ENCODE data around the gene LTC4S.
"Not testable (repeated sequence)": the region's sequence is repeated elsewhere in the genome, so short reads cannot be mapped to it uniquely, and the experiment has no call there.

Gene LTC4S, protein sequence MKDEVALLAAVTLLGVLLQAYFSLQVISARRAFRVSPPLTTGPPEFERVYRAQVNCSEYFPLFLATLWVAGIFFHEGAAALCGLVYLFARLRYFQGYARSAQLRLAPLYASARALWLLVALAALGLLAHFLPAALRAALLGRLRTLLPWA

GRCh38 chr5:179793468-179794139 is at the start of gene LTC4S:
LTC4S (plus strand) TSS chr5:179793986; CDS start chr5:179794081, 95 bp downstream.
- DNase-seq = peak; percentile 29

DNA sequence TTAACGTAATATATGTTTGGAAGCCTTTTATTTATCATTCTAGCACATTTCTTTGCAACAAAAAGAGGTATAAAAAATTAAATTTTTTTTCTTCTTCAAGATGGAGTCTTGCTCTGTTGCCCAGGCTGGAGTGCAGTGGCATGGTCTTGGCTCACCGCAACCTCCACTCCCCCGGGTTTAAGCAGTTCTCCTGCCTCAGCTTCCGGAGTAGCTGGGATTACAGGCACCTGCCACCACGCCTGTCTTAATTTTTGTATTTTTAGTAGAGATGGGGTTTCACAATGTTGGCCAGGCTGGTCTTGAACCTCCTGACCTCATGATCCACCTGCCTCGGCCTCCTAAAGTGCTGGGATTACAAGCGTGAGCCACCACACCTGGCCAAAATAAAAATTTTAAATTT is 49.7 kb upstream of the LTC4S start:
- not testable (repeated sequence) for DNase-seq

DNA sequence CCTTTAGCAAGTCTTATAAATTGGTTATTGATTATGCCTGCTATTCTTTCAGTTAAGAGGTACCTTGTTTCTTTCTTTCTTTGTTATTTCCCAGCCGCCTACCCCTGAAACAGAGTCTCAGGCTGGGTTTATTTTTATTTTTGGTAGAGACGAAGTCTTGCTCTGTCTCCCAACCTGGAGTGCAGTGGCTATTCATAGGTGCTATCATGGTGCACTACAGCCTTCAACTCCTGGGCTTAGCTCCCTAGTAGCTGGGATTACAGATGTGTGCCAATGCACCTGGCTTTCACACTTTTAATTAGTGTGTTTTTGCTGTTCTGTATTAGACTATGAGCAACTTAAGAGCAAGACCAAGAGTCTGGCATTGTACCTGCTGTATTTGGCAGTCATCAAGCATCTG is 46.9 kb upstream of the LTC4S start:
- DNase-seq = no peak

- no peak for DNase-seq
Observed at GRCh38 chr5:179747811-179748210, 46.0 kb upstream of the LTC4S start.

DNA sequence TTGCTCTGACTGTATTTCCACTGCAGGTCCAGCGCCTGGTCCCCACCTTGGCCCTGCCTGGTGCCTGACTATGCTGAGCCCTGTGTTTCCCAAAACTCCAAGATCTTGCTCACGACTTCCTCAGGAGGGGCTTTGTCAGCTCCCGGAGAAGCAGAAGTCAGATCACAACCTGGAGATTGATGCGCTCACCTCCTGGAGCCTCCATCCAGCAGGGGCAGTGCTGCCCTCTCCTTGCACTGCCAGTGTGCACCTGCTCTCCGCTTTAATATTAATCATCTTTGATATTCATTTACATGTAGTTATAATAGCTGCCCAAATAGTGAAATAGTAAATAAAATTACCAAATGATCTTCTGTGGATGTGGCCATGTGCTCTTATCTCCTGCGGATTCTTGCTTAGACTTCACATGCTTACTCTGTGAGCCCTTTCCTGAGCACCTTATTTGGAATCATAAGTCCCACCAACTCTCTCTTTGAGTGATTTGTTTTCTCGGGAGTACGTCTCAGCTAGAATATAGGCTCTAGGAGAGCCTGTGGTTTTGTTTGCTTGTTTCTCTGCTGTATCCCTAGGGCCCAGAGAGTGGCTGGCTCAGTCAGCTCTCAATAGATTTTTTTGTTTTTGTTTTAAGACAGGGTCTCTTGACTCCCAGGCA is 43.8 kb upstream of the LTC4S start:
- no peak for DNase-seq

- DNase-seq = no peak
Observed at GRCh38 chr5:179753971-179754370, 39.8 kb upstream of the LTC4S start.

DNA sequence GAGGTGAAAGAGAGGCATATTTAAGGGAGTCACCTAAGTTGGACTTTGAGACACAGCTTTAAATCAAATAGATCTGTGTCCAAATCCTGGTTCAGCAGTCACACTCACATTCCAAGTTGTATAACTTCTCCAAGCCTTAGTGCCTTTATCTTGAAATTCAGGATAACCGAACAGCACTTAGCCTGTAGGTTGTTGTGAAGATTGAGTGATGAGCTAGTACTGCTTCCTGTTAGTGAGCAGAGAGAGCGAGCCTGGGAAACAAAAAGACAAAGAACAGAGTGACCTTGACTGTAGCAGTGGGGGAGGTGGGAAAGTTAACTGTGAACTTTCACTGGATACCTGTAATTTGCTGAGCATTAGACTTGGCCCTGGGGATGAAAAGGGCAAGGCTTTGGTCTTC is 38.8 kb upstream of the LTC4S start:
- no peak for DNase-seq

GRCh38 chr5:179758955-179759354 is 34.8 kb upstream of the LTC4S start:
- no peak for DNase-seq

DNA sequence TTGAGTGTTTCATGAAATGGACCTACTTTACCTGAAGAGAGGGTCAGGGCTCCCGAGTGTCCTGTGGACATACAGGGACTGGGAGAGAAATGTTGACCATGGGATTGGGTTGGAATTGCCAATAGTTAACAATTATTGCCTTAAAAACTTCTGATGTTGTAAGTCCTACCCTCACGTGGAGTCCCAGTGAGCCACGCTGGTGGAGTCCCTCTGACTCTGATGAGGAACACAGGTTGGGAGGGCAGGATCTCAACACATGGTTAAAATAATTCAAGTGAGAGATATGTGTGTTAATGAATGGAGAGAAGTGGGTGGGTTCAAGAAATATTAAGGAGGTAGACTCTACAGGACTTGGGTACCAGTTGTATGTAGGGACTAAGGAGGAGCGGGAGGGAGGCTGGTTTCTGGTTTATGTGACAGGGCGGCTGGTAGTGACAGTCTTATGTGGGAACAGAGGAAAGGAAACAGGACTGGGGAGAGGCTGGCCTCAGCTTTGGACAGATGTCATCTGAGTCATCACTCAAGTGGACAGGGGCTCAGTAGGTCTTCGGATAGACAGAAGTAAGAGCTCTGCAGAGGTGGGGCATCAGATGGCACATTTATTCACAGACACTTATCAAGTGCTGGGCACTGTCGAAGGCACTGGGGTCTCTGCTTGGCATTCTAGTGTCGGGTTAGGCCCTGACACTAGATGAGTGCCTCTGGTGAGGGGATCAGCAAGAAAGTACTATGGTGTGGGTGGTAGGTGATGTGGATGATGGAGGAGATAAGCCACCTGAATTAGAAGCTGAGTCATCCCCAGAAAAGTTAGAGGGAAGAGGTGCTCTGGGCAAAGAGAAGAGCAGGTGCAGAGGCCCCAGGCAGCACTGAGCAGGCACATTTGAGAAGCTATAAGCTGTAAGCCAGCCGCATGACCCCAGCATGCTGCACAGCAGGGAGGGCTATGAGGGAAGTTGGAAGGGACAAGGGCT is 33.9 kb upstream of the LTC4S start:
- DNase-seq = no peak

DNA sequence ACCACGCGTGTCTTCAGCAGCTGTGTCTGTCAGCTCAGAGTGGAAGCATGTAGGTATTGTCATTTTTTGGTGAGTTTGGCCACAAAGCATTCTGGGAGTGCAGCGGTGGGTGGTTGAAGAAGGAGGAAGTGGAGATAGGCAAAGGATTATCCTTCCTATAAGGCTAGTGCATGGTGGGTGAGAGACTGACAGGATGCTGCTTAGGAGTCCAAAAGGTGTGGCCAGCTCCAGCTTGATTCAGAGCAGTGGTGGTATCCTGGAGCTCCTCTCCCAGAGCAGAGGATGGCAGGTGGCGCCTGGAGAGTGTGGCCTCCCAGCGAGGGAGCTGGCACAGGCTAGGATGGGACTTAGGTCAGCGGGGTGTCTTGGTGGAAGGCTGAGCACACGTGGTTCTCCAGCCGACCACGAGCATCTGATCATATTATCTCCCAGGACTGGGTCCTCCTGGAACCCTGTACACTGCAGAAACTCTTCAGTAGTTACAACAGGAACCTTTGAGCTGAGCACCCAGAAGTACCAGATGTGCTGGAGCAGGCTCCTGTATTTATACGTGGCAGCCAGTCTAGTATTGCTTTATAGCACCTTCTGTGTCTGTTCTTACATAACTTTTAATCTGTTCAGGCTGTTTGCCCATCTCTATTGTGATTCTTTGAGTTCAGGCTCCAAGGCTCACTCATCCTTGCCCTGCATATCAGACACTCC is 31.6 kb upstream of the LTC4S start:
- DNase-seq = no peak

GRCh38 chr5:179762781-179763176 is 31.0 kb upstream of the LTC4S start:
- DNase-seq = no peak

DNA sequence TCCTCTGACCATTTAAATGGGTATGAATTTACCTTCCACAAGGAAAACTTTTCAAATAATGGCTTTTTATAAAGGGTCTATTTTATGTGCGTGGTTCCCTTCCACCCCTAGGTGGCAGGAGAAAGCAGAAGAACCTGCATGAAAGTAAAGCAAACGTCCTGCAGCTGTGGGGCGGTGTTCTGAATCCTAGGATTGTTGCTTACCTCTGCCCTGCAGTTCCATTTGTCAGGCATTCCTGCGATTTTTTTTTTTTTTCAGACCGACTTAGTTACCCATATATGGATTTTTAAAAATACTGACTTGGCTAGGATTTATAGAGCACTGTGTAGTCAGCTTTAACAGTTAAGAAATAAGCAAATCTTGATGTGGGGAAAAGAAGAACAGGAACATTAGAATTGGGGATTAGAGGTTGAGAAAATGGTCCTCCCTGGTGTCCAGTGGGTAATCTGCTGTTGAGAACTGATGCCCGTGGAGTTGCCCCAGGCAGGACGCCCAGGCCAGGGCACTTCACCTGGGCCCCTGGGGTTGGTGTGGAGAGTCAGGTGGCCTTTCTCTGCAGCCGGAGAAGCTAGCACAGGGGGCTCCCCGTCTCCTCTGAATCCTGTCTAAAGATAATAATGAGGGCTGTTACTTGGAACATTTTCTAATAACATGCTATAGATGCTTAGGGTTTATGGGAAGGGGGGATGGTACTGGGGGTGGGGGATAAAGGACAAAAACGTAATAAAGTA is 30.4 kb upstream of the LTC4S start:
- peak; percentile 49 for DNase-seq

- no peak for DNase-seq
Observed at GRCh38 chr5:179764056-179764455, 29.7 kb upstream of the LTC4S start.

GRCh38 chr5:179765400-179765799 is 28.4 kb upstream of the LTC4S start:
- peak; percentile 15 for DNase-seq

DNA sequence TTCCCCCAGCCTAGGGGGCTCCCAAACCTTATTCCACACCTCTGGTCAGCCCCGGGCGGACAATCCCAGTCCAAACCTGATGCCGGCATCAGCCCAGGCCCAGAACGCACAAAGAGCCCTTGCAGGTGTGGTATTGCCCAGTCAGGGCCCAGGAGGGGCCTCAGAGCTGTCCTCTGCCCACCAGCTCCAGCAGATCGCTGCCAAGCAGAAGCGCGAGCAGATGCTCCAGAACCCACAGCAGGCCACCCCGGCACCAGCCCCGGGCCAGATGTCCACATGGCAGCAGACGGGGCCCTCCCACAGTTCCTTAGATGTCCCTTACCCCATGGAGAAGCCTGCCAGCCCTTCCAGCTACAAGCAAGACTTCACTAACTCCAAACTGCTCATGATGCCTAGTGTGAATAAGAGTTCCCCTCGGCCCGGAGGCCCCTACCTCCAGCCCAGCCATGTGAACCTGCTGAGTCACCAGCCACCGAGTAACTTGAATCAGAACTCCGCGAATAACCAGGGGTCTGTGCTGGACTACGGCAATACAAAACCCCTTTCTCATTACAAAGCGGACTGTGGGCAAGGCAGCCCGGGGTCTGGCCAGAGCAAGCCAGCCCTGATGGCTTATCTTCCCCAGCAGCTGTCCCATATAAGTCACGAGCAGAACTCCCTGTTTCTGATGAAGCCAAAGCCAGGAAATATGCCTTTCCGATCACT is 27.6 kb upstream of the LTC4S start:
- DNase-seq = no peak

GRCh38 chr5:179766726-179767455 is 26.9 kb upstream of the LTC4S start:
- no peak for DNase-seq

DNA sequence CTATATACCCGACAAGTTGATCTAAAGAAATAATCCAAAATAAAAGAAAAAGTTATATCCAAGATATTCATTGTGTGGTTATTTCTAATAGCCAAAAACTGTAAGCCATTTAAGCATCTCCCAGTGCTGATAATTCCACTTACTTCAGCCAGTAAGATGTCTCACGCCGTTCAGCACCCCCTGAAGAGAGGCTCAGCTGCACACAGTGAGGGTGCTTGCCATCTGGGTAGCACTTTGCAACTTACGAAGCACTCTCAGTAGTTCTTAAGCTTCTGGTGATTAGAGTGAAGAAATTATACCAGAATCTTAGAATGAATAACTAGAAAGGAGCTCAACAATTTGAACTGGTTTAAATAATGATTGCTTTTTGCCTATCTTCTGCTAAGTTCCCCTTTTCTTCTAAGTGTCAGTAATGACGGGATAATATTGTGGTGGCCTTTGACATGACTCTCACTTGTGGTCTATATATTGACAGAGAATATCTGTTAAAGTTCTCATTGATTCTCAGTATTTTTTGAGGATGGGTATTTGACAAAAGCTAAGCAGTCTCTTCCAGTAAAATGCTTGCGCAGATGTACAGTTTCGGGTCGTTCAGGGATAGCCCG is 26.2 kb upstream of the LTC4S start:
- DNase-seq = no peak

GRCh38 chr5:179768326-179769085 is 25.3 kb upstream of the LTC4S start:
- no peak for DNase-seq

DNA sequence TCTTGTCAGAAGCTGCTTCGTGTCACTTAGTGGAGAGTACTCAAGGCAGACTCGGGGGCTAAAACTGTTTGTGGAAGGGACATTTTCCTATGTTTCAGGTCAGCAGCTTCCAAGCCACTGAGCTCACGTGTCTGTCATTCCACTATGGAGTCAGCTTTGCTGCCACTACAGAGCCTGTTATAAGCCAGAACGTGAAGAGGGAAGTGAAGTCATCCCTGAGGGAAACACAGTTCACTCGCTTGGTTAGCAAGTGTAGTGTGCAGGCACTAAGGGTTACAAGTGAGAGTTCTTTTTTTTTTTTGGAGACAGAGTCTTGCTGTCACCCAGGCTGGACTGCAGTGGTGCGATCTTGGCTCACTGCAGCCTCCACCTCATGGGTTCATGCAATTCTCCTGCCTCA is 24.5 kb upstream of the LTC4S start:
- DNase-seq = no peak

Measured in retina (tissue), 1 donor.